K562 (cell line): Measurements from ENCODE around the gene NDUFA7. TPM values are rescaled to one million over a fixed set of nuclear protein-coding genes. Genes with fewer than 3 reads are reported as not detected.

Experiments used
- ATAC-seq: fragments of 200-7000 bp; cut with Tn5 transposase; 3 replicates; pipeline ENCODE4 v1.9.1; 2020; ENCODE audit warnings: moderate library complexity
- BruUV-seq: library from RNA; stranded (reverse); fragments of 400-500 nt; replicated peaks from 2 replicates; lab custom pipeline; 2021; lab: Mats Ljungman, UMichigan
- CTCF ChIA-PET: fragments of 300-600 bp; formaldehyde crosslinking; extraction: SDS; loops from one replicate; lab custom pipeline; 2021; ENCODE audit warnings: low intra/inter-chr PET ratio; lab: Yijun Ruan, JAX
- POLR2A ChIA-PET: fragments of 300-600, 350-650 bp; sonication (Branson Sonifier 250); formaldehyde crosslinking; extraction: SDS; loops from one replicate; lab custom pipeline; 2021; ENCODE audit warnings: antibody characterized with exemption, inconsistent platforms; lab: Yijun Ruan, JAX
- DNase-seq, 4 experiments: peaks; one replicate each; pipeline versions ENCODE4 v3.0.0 to v3.0.0-alpha.2; 2011 to 2018; ENCODE audit warnings: low spot score in 3 of 4, mixed read lengths in 3 of 4; ENCODE audit errors: extremely low read depth in 1 of 4
- FAIRE-seq: peaks from 2 replicates; lab custom pipeline; 2011; peaks lifted over from hg19 to GRCh38; lab: Jason Lieb, UNC
- H2AFZ ChIP-seq: 2 replicates; pipeline ENCODE4 v1.6.0; 2011; ENCODE audit warnings: low read depth, low read length, control low read depth, inconsistent platforms
- H3K27ac ChIP-seq: fragments of 200-600 bp; 3 replicates; pipeline ENCODE4 v1.8.0; 2011; ENCODE audit warnings: low read depth, mild to moderate bottlenecking, control low read depth, inconsistent platforms, low read length, moderate library complexity, mixed read lengths; ENCODE audit errors: extremely low read depth
- H3K27me3 ChIP-seq, 2 experiments: fragments of 300-600 bp in 1 of 2; 2 replicates in 1 of 2; 3 replicates in 1 of 2; pipeline versions ENCODE4 v1.6.0 to v1.8.0; 2011; ENCODE audit warnings: inconsistent platforms in 2 of 2, low read length in 2 of 2, mild to moderate bottlenecking in 1 of 2, mixed read lengths in 1 of 2, moderate library complexity in 1 of 2; ENCODE audit not compliant: control insufficient read depth in 2 of 2, insufficient read depth in 2 of 2
- H3K36me3 ChIP-seq: fragments of 300-600 bp; 3 replicates; pipeline ENCODE4 v1.8.0; 2011; ENCODE audit warnings: mild to moderate bottlenecking, low read length, inconsistent platforms; ENCODE audit not compliant: control insufficient read depth, insufficient read depth
- H3K4me1 ChIP-seq, 2 experiments: fragments of 200-600 bp in 1 of 2; replicated peaks in 1 of 2; 2 replicates in 1 of 2; 3 replicates in 1 of 2; pipeline versions ENCODE4 v1.5.1 to v1.8.0; 2011; ENCODE audit warnings: inconsistent platforms in 2 of 2, low read length in 2 of 2, mild to moderate bottlenecking in 1 of 2, mixed read lengths in 1 of 2, moderate library complexity in 1 of 2; ENCODE audit not compliant: control insufficient read depth in 2 of 2, insufficient read depth in 2 of 2
- H3K4me2 ChIP-seq: 2 replicates; pipeline ENCODE4 v1.6.1; 2011; ENCODE audit warnings: low read length, control low read depth, inconsistent platforms, mixed read lengths; ENCODE audit not compliant: insufficient read depth
- H3K4me3 ChIP-seq: fragments of 200-600 bp; sonication (generic), shearing (Covaris generic); 2 replicates; pipeline ENCODE4 v1.5.1; 2016; ENCODE audit warnings: control low read depth, inconsistent platforms
- H3K79me2 ChIP-seq: fragments of 200-600 bp; 3 replicates; pipeline ENCODE4 v1.8.0; 2011; ENCODE audit warnings: low read length, inconsistent platforms; ENCODE audit not compliant: control insufficient read depth, insufficient read depth
- H3K9ac ChIP-seq, 2 experiments: 2 replicates each; pipeline versions ENCODE4 v1.6.0 to v1.6.1; 2011; ENCODE audit warnings: low read depth in 2 of 2, low read length in 2 of 2, control low read depth in 1 of 2, inconsistent platforms in 1 of 2, mild to moderate bottlenecking in 1 of 2, mixed read lengths in 1 of 2; ENCODE audit not compliant: insufficient read depth in 1 of 2
- H3K9me1 ChIP-seq: one replicate; pipeline ENCODE4 v1.6.0; 2011; ENCODE audit warnings: inconsistent platforms, mild to moderate bottlenecking, low read length, moderate library complexity; ENCODE audit not compliant: control insufficient read depth, insufficient read depth
- H3K9me3 ChIP-seq: replicated peaks from 2 replicates; pipeline ENCODE4 v1.5.1; 2011; ENCODE audit warnings: low read depth, low read length, inconsistent platforms; ENCODE audit not compliant: control insufficient read depth, insufficient read depth
- H4K20me1 ChIP-seq: replicated peaks from 2 replicates; pipeline ENCODE4 v1.6.1; 2011; ENCODE audit warnings: low read length, inconsistent platforms, mixed read lengths; ENCODE audit not compliant: control insufficient read depth, insufficient read depth
- ATF1 ChIP-seq, 2 experiments: fragments of 450-650 bp in 1 of 2; IDR thresholded peaks; 2 replicates each; pipeline ENCODE4 v1.6.1; 2016; ENCODE audit warnings: missing compliant biosample characterization in 1 of 2, missing genetic modification characterization in 1 of 2
- BCOR ChIP-seq: fragments of 450-650 bp; IDR thresholded peaks from 2 replicates; pipeline ENCODE4 v1.6.1; 2016
- DPF2 ChIP-seq: fragments of 450-650 bp; IDR thresholded peaks from 2 replicates; pipeline ENCODE4 v1.6.1; 2016
- KLF16 ChIP-seq: IDR thresholded peaks from 2 replicates; pipeline ENCODE4 v1.6.1; 2016; ENCODE audit warnings: antibody characterized with exemption
- L3MBTL2 ChIP-seq: fragments of 450-650 bp; IDR thresholded peaks from 2 replicates; pipeline ENCODE4 v1.6.1; 2016; ENCODE audit warnings: mild to moderate bottlenecking, moderate library complexity
- MCM2 ChIP-seq: fragments of 450-650 bp; IDR thresholded peaks from 2 replicates; pipeline ENCODE4 v1.6.1; 2017; ENCODE audit warnings: low read depth, mild to moderate bottlenecking
- MTF1 ChIP-seq: fragments of 250-450 bp; sonication (Bioruptor Pico); IDR thresholded peaks from 2 replicates; pipeline ENCODE4 v1.9.0; 2021; ENCODE audit warnings: moderate library complexity, mild to moderate bottlenecking, inconsistent platforms, borderline replicate concordance
- PHF8 ChIP-seq: fragments of 200-600 bp; sonication (generic); IDR thresholded peaks from 2 replicates; pipeline ENCODE4 v1.6.1; 2012; ENCODE audit warnings: mixed run types, mild to moderate bottlenecking, inconsistent platforms, low read length, moderate library complexity, borderline replicate concordance
- ZEB2 ChIP-seq: fragments of 450-650 bp; IDR thresholded peaks from 2 replicates; pipeline ENCODE4 v1.6.1; 2016
- ZNF79 ChIP-seq: fragments of 250-450 bp; sonication (Bioruptor Pico); IDR thresholded peaks from 2 replicates; pipeline ENCODE4 v1.4.0; 2020; ENCODE audit warnings: low read depth, mild to moderate bottlenecking, moderate library complexity
- WGBS: fragments of 100-300 bp; shearing (Covaris generic); methylation state at CpG from one replicate; pipeline ENCODE4 v1.1.6; 2016; ENCODE audit warnings: low coverage, mixed read lengths; ENCODE audit not compliant: insufficient coverage; ENCODE audit errors: missing lambda C conversion rate; 5-methylcytosine and 5-hydroxymethylcytosine counted together
- in situ Hi-C: fragments of 300-500 bp; cut with MboI; formaldehyde crosslinking; loops from 4 replicates; pipeline ENCODE4 v1.15.0; 2018; ENCODE audit warnings: inconsistent platforms, mixed read lengths
- intact Hi-C: fragments of 100-400 bp; cut with micrococcal nuclease; formaldehyde crosslinking; loops from 2 replicates; pipeline ENCODE4 v1.14.2; 2022
- polyA plus RNA-seq, 8 experiments: library from polyadenylated mRNA; depleted of rRNA in 4 of 8; stranded (reverse) in 5 of 8; unstranded in 3 of 8; fragments of >200 nt; fragmentation: Nextera tagmentation in 2 of 8; fragmentation: Illumina TruSeq in 1 of 8; extraction: Ambion mirVana in 2 of 8; extraction: Trizol in 1 of 8; gene quantifications; 2 replicates each; pipeline versions ENCODE4 v1.2.1 to v1.2.3, GENCODE V29; 2011 to 2014; ENCODE audit warnings: inconsistent platforms in 1 of 8, missing spikeins in 1 of 8
- total RNA-seq, 7 experiments: library from RNA; depleted of rRNA in 6 of 7; stranded (reverse); fragments of >200 nt in 6 of 7; fragmentation: Illumina TruSeq in 2 of 7; extraction: Trizol in 2 of 7; gene quantifications; 2 replicates each; pipeline versions ENCODE4 v1.2.1 to v1.2.3, GENCODE V29; 2011 to 2021; ENCODE audit warnings: low replicate concordance in 1 of 7

NDUFA7 gene
- total and polyA plus RNA-seq, 9 of the 15 experiments (the other 6 are each of a cell fraction or from before 2014, with no cell fraction given), result 70.8 to 348 (median 142) TPM

GRCh38 chr19:8343483-8343844 lies 22.3 kb upstream of the NDUFA7 start:
- Histone ChIP-seq H3K9me3 (no peaks in the 10 kb centered on the region), H3K79me2 (no peaks in the 10 kb centered on the region), H4K20me1 (no peaks in the 10 kb centered on the region), H3K9me1 (no peaks in the 10 kb centered on the region), H3K36me3 (no peaks in the 10 kb centered on the region), H3K9ac (peak overlapping the region in 1 of 2 experiments; percentile 78; a peak in 1 of 4 replicates), H3K4me1 (peaks cover 0 to 25% of the 10 kb centered on the region in 2 experiments; a peak in 3 of 5 replicates), H3K4me2 (peak overlapping the region; percentile 74), H2AFZ (peak overlapping the region; percentile 90), H3K27me3 (0 out of 5 replicates have a peak, but pooled peaks cover 0 to 3% of the 10 kb centered on the region in 2 experiments), H3K4me3 (peak overlapping the region; percentile 23), H3K27ac (no peak overlapping the region)
- BruUV-seq, result no TSS peak
- intact Hi-C loops, result loop anchor here (1.0 kb wide), 1 partner anchor 22 kb away; the partner anchor contains the start of genes NDUFA7 and RPS28
- DNase-seq (no peak), ATAC-seq (no peak), FAIRE-seq (no peak)
- TF ChIP-seq MCM2 (no peak), L3MBTL2 (0 out of 2 replicates have a peak, but pooled peaks have one; percentile 2), ZNF79 (CRISPR knock-in tag) (no peak), KLF16 (no peak), BCOR (peak; percentile 56; the same call in 1 of the 2 replicates), PHF8 (0 out of 2 replicates have a peak, but pooled peaks have one; percentile 2), MTF1 (CRISPR knock-in tag) (no peak), ZEB2 (peak; percentile 34; the same call in 1 of the 2 replicates), DPF2 (0 out of 2 replicates have a peak, but pooled peaks have one; percentile 19), ATF1 (CRISPR knock-in tag; IDR thresholded peaks at IDR 0.05) (no peak), ATF1 (tag; IDR thresholded peaks at IDR 0.05) (0 out of 2 replicates have a peak, but pooled peaks have one; percentile 24)
- POLR2A ChIA-PET, result interaction anchor here (0.6 to 0.8 kb wide), 3 partner anchors 8 to 48 kb away, joined by 3 to 5 read pairs (median 3); partner anchors contain the start of genes NDUFA7 and RPS28
- in situ Hi-C loops, result no loop called here
- CTCF ChIA-PET, result no interaction called here
- WGBS, result 28% methylated on average over 11 of the region's 11 CpGs
